ENCODE data around the gene IL12RB2.

Gene IL12RB2, protein sequence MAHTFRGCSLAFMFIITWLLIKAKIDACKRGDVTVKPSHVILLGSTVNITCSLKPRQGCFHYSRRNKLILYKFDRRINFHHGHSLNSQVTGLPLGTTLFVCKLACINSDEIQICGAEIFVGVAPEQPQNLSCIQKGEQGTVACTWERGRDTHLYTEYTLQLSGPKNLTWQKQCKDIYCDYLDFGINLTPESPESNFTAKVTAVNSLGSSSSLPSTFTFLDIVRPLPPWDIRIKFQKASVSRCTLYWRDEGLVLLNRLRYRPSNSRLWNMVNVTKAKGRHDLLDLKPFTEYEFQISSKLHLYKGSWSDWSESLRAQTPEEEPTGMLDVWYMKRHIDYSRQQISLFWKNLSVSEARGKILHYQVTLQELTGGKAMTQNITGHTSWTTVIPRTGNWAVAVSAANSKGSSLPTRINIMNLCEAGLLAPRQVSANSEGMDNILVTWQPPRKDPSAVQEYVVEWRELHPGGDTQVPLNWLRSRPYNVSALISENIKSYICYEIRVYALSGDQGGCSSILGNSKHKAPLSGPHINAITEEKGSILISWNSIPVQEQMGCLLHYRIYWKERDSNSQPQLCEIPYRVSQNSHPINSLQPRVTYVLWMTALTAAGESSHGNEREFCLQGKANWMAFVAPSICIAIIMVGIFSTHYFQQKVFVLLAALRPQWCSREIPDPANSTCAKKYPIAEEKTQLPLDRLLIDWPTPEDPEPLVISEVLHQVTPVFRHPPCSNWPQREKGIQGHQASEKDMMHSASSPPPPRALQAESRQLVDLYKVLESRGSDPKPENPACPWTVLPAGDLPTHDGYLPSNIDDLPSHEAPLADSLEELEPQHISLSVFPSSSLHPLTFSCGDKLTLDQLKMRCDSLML
- 7.9 to 150 reads per million in 2 experiments for total RNA-seq

DNA sequence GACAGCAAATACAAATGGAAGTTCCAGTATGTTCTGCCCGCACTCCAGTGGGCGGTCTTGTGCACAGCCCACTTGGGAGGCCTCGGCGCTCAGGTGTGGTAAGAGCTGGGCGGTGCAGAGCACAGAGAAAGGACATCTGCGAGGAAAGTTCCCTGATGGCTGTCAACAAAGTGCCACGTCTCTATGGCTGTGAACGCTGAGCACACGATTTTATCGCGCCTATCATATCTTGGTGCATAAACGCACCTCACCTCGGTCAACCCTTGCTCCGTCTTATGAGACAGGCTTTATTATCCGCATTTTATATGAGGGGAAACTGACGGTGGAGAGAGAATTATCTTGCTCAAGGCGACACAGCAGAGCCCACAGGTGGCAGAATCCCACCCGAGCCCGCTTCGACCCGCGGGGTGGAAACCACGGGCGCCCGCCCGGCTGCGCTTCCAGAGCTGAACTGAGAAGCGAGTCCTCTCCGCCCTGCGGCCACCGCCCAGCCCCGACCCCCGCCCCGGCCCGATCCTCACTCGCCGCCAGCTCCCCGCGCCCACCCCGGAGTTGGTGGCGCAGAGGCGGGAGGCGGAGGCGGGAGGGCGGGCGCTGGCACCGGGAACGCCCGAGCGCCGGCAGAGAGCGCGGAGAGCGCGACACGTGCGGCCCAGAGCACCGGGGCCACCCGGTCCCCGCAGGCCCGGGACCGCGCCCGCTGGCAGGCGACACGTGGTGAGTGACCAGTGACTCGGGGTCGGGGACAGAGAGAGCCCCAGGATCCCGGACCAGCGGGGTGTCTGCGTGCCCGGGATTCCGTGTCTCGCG, at the start of gene IL12RB2:
TSS of gene IL12RB2 (plus strand) at position 623 of the 810 bp plus-strand sequence. CDS start 12,496 bp downstream, outside the sequence.
- DNase-seq (ENCODE audit: low read depth) = no peak

DNA sequence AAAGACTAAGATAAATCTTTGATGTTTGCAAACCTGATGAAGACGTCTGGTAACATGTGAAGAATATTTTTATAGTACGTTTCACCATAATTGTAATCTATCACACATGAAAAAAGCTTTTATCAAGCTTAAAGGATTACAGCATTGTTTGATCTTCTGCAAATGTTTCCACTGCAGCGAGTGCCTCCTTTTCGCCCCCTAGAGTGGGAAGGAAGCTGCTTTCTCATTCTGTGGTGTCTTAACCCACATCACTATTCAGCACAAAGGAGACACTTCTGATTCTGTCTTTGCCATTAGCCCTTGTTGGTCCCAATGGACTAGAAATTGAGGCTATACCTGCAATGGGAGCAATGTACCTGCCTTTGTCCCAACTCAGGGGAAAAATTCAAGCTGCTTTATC, 46.0 kb upstream of the IL12RB2 start:
- no peak for DNase-seq (ENCODE audit: low read depth)

DNA sequence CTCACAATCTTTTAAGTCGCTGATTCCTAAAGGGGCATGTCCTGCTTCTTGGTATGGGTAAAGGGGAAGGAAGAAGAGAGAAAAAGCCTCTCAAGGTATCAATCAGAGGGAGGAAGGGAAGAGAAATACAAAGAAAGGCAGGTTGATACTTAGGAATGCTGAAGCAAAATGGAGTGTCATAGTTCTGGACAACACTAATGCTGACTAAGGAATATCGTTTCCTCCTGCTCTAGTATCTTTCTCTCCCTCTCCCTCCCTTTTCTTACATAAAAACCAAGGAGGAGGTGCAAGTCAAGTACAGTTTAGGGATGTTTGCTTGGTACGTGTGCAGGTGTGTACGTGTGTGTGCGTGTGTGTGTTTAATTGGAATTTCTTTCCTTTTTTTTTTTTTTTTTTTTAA, 44.9 kb upstream of the IL12RB2 start:
- no peak for DNase-seq (ENCODE audit: low read depth)

DNA sequence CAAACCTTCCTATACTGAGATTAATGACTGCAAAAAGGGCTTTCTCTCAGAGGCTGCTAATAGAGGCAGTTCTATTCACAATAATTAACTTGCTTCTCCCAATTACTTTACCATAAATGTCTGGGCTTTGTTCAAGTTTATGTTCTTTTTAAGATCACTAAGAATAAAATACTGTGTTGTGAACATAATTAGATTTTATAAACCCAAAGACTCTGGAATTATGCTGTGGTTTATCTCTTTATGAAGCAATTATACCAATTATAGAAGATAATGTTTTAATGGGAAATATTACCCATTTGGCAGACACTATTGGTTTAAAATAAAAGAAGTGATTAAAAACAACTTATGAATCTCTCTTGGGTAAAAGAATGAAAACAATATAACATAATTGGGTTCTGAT, 43.5 kb upstream of the IL12RB2 start:
- DNase-seq (ENCODE audit: low read depth) = no peak

DNA sequence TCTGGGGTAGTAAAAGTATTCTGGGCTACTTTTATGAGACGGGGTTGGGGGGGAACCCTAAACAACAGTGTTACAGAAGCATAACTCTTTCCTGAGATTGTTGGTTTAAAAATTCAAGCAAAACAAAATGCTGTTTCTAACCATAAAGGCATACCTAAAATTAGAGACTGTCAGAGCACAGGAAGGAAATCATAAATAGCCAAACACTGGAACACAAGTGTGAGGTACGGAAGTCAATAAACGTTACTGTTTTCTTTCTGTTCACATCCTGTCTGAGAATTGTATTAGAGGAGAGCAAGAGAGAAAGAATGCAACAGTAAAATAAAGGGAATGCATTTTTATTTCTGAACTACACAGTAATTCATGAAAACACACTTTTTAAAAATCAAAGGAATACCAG, 42.8 kb upstream of the IL12RB2 start:
- DNase-seq (ENCODE audit: low read depth) = no peak

DNA sequence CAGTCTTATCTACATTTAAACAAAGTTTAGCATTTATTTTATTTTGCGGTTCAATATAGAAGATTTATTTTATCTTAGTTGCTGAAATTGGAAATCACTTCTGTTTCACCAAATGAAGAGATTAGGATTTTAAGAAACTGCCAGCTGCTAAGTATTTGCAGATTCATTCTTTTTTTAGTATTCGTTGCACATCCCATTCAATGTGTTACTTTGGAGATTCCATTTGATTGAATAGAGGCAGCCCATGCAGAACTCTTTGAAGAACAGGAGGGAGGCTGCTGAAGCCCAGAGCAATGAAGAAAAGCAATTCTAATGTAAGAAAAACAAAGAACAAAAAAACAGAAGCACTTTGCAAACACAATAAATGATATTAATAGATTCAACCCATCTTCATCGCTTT, 38.6 kb upstream of the IL12RB2 start:
- DNase-seq (ENCODE audit: low read depth) = no peak

DNA sequence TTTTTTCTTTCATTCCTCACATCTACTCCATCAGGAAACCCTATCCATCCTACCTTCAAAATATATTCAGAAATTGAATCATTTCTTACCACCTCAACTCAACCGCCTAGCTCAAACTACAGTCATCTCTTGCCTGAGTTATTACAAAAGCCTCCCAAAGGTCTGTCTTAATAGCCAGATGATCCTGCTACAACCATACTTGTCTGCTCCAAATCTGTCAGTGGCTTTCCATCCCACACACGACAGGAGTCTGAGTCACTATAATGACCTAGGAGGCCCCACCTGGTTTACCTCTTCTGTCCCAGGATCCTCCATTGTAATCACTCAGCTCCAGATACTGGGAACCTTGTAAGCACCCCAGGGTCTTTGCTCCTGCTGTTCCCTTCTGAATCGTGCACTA, 37.1 kb upstream of the IL12RB2 start:
- DNase-seq (ENCODE audit: low read depth) = no peak

DNA sequence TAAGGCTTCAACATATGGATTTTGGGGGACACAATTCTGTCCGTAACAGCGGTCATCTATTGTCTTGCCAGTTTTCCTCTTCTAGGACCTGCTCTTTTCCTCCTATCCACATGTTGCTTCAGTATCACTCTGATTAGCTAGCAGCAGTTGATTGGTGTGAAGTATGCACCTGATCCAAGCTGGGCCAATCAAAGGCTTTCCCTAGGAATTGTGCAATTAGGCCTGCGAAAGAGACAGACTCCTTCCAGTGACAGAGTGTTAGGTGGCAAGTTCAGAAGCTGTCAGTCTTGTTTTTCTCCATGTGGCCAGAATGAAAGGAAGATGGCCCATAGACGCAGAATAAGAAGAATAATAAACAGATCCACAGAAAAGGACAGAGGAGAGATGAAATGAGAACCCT, 34.1 kb upstream of the IL12RB2 start:
- DNase-seq (ENCODE audit: low read depth) = no peak

DNA sequence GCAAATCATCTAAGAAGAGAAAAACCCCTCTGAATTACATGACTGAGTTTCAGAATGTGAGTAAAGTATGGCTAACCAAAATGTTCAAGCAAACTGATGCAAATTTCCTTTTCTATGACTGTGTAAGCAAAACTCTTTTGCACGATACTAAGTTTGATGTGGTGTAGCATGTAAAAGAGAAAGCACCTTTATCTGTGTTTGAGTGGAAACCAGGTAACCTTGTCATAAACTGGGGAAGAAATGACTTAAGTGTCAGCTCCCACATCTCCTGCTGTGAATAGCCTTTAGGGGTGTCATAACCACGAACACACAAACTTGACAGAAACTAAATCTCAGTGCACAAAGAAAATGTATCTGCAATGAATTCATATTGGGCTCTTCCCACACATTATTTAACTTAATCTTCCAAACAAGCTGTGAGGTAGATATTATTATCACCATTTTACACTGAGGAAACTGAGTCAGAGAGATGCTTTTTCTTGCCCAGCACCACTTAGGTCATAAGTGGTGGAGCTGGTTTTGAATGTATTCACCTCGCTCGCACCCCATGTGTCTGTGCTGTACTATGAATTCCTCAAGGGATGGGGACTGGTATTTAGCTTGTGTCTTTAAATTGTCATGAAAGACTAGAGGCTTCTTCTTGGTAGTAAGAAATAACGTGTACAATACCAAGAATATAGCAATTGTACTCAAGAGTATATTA, 32.9 kb upstream of the IL12RB2 start:
- DNase-seq (ENCODE audit: low read depth) = no peak

DNA sequence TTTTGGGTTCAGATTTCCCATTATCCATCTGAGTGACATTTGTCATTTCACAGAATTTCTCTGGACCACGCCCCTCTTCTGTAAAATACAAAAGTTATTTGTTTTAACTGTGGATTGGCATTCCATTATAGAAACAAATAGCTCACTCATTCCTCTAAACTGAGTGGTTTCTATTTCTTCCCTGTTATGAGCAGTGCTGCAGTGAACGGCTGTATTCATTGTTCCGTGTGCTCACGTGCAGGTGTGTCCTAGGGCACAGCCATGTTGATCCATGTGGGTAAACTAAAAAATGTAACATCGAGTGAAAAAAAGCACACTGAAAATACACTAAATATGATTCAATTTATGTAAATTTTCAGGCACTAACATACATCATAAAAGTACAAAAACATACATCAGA, 27.0 kb upstream of the IL12RB2 start:
- no peak for DNase-seq (ENCODE audit: low read depth)

DNA sequence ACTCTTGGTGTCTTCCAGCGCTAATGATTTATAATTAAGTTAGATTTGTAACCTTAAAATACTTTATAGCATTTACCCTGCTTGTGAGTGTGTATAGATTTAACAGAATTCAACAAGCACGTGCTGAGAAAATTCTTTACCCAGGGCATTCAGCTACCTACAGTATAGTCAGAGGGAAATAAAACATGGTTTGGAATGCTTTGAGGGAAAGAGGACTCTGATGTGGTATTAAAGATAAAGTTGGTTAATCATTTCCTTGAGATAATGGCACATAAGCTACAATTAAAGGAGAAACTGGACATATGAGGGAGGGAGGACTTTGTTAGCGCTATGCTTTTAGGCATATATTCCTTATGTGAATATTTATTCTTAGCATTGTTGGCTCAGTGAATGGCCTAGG, 26.4 kb upstream of the IL12RB2 start:
- no peak for DNase-seq (ENCODE audit: low read depth)

DNA sequence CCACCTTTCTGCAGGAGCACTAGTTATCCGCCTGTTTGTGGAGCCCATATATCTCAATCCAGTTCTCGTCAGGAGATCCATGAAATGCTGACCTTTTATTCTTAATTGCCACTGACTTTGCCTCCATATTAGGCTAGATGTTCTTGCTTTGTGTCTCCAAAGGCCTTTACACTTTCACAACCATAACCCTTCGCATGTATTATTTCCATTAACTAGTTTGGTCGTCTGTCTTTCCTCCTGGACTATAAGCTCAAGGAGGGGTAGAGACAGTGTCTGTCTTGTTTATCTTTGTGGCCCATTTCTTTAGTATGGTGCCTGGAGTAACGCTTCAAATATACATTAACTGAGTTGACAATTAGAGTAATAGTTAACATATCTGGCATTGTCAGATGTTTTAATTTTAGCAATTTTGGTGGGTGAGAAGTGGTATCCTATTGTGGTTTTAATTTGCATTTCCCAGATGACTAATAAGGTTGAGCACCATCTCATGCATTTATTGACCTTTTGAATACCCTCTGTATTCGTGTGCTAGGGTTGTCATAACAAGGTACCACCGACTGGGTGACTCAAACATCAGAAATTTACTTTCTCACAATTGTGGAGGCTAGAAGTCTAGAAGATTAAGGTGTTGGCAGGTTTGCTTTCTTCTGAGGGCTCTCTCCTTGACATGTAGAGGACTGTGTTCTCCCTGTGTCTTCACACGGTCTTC, 21.7 kb upstream of the IL12RB2 start:
- no peak for DNase-seq (ENCODE audit: low read depth)

DNA sequence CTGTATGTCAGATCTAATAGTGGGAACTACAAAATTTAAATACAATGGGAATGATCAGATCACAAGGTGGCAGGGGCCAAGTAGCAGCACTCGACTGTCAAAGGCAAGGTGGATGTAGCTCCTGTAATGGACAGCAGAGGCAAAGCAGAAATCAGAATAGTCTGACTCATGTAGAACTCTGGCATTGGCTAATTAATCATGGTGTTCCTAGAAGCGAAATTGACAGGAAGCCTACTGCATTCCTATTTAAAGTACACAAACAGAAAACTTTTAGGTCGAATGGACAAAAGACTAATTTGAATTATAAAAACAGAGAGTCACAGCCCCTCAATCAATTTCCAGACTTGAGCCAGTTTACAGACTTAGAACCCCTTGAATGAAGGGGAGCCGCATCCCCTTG, 17.4 kb upstream of the IL12RB2 start:
- no peak for DNase-seq (ENCODE audit: low read depth)

DNA sequence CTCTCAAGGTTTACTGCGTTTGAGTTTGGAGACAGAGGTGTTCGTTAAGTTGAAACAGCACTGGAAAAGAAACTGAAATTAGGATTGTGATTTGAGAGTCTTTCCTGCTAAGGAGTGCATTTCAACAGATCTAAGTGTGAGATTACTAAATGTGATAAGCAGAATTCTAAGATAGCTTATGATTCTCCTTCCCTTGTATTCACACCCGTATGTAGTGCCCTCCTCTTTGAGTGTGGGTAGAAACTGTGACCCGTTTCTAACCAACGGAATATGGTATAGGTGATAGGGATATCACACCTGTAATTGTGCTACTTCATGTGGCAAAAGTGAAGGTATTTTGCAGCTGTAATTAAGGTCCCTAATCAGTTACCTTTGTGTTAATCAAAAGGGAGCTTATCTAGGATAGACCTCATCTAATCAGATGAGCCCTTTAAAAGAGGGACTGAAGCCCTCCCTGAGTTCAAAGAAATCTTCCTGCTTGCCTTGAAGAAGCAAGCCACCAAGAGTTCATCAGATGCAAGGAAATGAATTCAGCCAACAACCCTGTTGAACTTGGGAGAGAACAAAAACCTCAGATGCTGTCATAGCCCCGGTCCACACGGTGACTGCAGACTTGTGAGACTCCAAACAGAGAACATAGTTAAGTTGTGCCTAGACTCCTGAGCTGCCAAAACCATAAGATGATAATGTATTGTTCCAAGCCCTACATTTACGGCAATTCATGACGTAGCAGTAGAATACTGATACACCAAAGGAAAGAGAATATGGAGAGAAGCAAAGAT, 12.6 kb upstream of the IL12RB2 start:
- no peak for DNase-seq (ENCODE audit: low read depth)

DNA sequence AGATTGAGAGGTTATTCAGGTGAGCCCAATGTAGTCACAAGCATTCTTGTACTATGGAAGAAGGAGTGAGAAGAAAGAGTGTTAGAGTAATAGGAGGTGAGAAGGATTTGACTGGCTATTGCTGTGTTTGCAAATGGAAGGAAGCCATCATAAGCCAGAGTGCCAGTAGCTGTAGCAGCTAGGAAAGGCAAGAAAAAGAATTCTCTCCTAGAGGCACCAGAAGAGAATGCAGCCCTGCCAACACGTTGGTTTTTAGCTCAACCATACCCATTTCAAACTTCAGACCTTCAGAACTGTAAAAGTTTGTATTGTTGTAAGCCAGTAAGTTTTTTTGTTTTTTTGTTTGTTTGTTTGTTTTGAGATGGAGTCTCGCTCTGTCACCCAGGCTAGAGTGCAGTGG, 8.9 kb upstream of the IL12RB2 start:
- no peak for DNase-seq (ENCODE audit: low read depth)

DNA sequence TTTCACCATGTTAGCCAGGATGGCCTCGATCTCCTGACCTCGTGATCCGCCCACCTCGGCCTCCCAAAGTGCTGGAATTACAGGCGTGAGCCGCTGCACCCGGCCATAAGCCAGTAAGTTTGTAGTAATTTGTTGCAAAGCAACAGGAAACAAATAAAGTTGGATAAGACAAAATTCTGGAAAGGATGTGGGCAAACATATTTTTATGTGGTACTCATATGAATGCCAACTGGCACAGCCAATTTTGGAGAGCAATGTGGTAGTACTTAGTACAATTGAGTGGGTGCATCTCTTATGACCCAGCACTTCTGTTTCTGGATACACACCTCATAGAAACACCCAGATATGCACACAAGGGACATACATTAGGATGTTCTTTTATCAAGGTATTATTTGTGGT, 8.4 kb upstream of the IL12RB2 start:
- no peak for DNase-seq (ENCODE audit: low read depth)

DNA sequence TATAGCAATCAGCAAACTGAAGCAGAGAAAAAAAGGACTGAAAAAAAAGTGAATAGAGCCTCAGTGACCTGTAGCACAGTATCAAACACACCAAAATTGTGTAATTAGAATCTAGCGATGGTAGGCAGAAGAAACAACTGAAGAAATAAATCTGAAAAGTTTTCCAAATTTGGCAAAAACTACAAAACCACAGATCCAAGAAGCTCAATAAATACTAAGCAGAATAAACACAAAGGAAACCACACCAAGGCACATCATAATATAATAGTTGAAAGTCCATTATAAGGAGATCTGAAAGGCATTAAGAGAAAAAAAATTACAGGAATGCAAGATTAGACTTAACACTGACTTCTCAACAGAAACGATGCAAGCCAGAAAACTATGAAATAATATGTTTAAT, 7.1 kb upstream of the IL12RB2 start:
- DNase-seq (ENCODE audit: low read depth) = no peak

DNA sequence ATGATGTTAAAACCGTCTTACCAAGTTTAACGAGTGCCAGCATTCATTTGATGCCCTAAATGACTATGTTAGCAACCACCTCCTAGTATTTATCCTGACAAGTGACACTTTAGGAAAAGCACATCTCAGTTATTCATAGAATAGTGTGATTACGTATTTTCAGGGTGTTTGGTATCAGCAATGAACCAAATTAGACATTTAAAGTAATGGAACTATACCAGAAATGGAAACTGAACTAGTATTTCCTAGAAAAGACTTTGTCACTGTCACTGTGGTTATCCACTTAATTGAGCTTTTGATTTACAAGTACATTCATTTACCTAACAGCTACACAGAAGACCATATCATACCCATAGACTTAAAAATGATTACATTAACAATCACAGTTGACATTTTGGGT, 3.6 kb upstream of the IL12RB2 start:
- DNase-seq (ENCODE audit: low read depth) = no peak

DNA sequence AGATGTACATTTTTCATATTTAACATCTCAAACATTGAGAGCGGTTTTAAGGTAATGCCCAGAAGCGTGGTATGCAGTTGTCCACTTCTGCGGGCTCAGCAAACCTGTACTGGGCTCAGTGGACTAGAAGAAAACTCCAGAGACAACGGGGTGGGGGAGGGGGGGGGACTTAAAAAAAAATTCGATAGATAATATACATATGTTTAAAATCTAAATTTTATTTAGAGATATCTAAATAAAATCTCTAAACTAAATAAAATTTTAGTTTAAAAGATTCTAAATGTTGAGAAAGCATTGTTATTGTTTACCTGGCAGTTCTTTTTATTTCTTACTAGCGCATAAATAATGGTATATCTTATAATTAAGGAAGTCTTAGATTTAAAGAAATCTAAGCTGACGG, 1.1 kb upstream of the IL12RB2 start:
- DNase-seq (ENCODE audit: low read depth) = no peak

DNA sequence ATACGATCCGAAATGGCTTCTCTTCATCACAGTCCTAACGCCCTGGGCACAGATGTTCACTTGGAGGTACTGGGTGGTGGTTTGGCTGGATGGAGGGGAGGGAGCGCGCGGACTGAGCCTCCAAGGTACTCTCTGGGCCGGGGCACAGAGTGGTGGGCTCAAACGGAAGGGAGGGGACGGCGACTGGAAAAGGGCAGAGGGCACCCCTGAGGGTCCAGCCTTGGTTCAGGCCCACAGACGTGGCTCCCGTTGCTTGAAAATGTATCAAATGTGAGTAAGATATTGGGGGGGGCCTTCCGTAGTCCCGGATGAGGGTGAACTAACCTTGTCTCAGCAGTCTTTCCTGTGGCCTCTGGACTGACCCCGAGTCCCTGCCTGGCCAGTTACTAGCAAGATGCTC, 463 bp downstream of the IL12RB2 start:
- no peak for DNase-seq (ENCODE audit: low read depth)

Measured in T follicular helper cell (primary cell).